Stimulated activated CD8-positive, alpha-beta memory T cell treated with anti-CD3 and anti-CD28 coated beads, Interleukin-2, amount 100 ng/mL, for 48 hours (primary cell): ENCODE data around the gene SELENOF.
A peak's percentile ranks its signal among the peaks of the same experiment; 100 is the strongest.
"Not testable (repeated sequence)": the region's sequence is repeated elsewhere in the genome, so short reads cannot be mapped to it uniquely, and the experiment has no call there.

Experiments
- DNase-seq, 2 donors: peaks; one replicate each; pipeline ENCODE4 v3.0.0-alpha.2; 2020; ENCODE audit warnings: low read depth in 2 of 2

Gene SELENOF

GRCh38 chr1:86916752-86917151 lies 2.8 kb upstream of the SELENOF start:
- DNase-seq, result no peak

- peak in 1 of 2 donors; percentile 8 for DNase-seq
Measured at GRCh38 chr1:86915737-86916235, 1.9 kb upstream of the SELENOF start.

- peak; percentile 21 to 23 for DNase-seq
Measured at GRCh38 chr1:86914998-86915736, 1.2 kb upstream of the SELENOF start.

GRCh38 chr1:86914601-86914997 lies 673 bp upstream of the SELENOF start, which contains the start of gene HS2ST1:
HS2ST1 (plus strand) TSS chr1:86914635.
- no peak for DNase-seq

- peak; percentile 5 for DNase-seq
Measured at GRCh38 chr1:86913399-86913895, 479 bp downstream of the SELENOF start.

- DNase-seq, result no peak
Measured at GRCh38 chr1:86912281-86912900, 1.5 kb downstream of the SELENOF start.

- no peak for DNase-seq
Measured at GRCh38 chr1:86906419-86906818, 7.5 kb downstream of the SELENOF start.

- DNase-seq, result no peak
Measured at GRCh38 chr1:86905875-86906274, 8.1 kb downstream of the SELENOF start.

- not testable (repeated sequence) for DNase-seq
Measured at GRCh38 chr1:86899401-86899800, 14.5 kb downstream of the SELENOF start.

- DNase-seq, result no peak
Measured at GRCh38 chr1:86888327-86888726, 25.6 kb downstream of the SELENOF start.

- no peak for DNase-seq
Measured at GRCh38 chr1:86887479-86888162, 26.3 kb downstream of the SELENOF start.

GRCh38 chr1:86875722-86876121 lies 38.2 kb downstream of the SELENOF start:
- DNase-seq, result no peak

- DNase-seq, result no peak
Measured at GRCh38 chr1:86872086-86872485, 41.8 kb downstream of the SELENOF start.

- DNase-seq, result no peak
Measured at GRCh38 chr1:86871001-86871400, 42.9 kb downstream of the SELENOF start.

GRCh38 chr1:86868477-86868876 lies 45.4 kb downstream of the SELENOF start:
- no peak for DNase-seq

GRCh38 chr1:86867278-86867677 lies 46.6 kb downstream of the SELENOF start:
- DNase-seq, result not testable (repeated sequence)

- DNase-seq, result no peak
Measured at GRCh38 chr1:86866665-86867064, 47.3 kb downstream of the SELENOF start.

GRCh38 chr1:86865973-86866637 lies 47.8 kb downstream of the SELENOF start:
- DNase-seq, result no peak

GRCh38 chr1:86862920-86863319 lies 51.0 kb downstream of the SELENOF start:
- DNase-seq, result no peak

- DNase-seq, result no peak
Measured at GRCh38 chr1:86861424-86861823, 52.5 kb downstream of the SELENOF start.

- DNase-seq, result no peak
Measured at GRCh38 chr1:86860424-86860823, 53.5 kb downstream of the SELENOF start.

GRCh38 chr1:86860020-86860419 lies 53.9 kb downstream of the SELENOF start:
- DNase-seq, result no peak
